ENCODE results near the gene WNT5A. TPM values are rescaled to one million over a fixed set of nuclear protein-coding genes. Genes with fewer than 3 reads are reported as not detected.

WNT5A gene
- total RNA-seq, 1 donor, result 145 TPM

DNA sequence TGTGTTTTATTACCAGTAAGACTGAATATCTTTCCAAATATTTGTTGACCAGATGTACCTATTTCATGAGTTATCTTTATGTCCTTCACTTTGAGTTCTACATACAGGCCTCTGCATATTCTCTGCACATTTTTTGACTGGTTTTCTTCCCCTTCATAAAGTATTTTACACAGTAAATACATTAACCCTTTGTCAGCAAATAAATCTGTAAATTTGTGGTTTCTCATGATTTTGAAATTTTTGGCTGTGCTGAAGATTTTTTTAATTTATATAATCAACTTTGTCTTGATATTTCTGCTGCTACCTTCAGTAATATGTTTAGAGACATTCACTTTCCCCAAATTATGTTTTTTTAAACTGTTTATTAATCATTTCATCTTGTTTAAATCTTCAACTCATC is 50.5 kb downstream of the WNT5A start:
- Histone ChIP-seq H3K4me3 (ENCODE audit: insufficient read depth, low read length) (no peak overlapping the region), H3K4me1 (ENCODE audit: insufficient read depth, low read length) (no peaks in the 10 kb centered on the region), H2AFZ (ENCODE audit: low read length) (no peak overlapping the region), H3K9me3 (ENCODE audit: low read depth, low read length) (no peaks in the 10 kb centered on the region), H3K27me3 (ENCODE audit: insufficient read depth, low read length) (no peaks in the 10 kb centered on the region), H4K20me1 (ENCODE audit: insufficient read depth, low read length) (no peaks in the 10 kb centered on the region), H3K27ac (ENCODE audit: low read depth, low read length) (no peak overlapping the region), H3K36me3 (ENCODE audit: insufficient read depth, low read length) (no peaks in the 10 kb centered on the region), H3K79me2 (ENCODE audit: insufficient read depth, low read length) (no peaks in the 10 kb centered on the region), H3K4me2 (ENCODE audit: insufficient read depth, low read length) (no peak overlapping the region)
- no peak for DNase-seq (ENCODE audit: insufficient read length, low spot score, missing footprints)
- TF ChIP-seq, protein P1, sequence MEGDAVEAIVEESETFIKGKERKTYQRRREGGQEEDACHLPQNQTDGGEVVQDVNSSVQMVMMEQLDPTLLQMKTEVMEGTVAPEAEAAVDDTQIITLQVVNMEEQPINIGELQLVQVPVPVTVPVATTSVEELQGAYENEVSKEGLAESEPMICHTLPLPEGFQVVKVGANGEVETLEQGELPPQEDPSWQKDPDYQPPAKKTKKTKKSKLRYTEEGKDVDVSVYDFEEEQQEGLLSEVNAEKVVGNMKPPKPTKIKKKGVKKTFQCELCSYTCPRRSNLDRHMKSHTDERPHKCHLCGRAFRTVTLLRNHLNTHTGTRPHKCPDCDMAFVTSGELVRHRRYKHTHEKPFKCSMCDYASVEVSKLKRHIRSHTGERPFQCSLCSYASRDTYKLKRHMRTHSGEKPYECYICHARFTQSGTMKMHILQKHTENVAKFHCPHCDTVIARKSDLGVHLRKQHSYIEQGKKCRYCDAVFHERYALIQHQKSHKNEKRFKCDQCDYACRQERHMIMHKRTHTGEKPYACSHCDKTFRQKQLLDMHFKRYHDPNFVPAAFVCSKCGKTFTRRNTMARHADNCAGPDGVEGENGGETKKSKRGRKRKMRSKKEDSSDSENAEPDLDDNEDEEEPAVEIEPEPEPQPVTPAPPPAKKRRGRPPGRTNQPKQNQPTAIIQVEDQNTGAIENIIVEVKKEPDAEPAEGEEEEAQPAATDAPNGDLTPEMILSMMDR (IDR thresholded peaks at IDR 0.05; ENCODE audit: extremely low read depth, low read depth, low read length), result no peak

DNA sequence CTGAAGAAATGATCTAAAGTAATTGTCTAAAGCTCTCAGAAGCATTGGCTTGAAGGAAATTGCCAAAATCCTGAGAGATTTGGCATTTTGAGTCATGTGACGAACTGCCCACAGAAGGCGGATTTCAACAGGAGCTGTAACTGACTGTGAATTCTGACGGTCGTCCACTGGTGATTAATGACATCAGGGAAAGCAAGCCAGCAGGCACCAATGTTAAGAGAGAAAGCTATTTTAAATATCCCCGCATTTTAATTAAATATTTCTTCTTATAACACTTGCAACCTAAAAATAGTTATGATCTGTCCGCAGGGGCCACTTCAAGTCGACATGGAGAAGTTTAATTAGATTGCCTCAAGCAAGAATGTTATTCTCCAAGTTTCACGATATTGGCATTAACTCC is 51.6 kb downstream of the WNT5A start:
- Histone ChIP-seq H3K4me3 (ENCODE audit: insufficient read depth, low read length) (no peak overlapping the region), H3K27ac (ENCODE audit: low read depth, low read length) (no peak overlapping the region), H3K4me1 (ENCODE audit: insufficient read depth, low read length) (no peaks in the 10 kb centered on the region), H3K27me3 (ENCODE audit: insufficient read depth, low read length) (no peaks in the 10 kb centered on the region), H2AFZ (ENCODE audit: low read length) (no peak overlapping the region), H3K9me3 (ENCODE audit: low read depth, low read length) (no peaks in the 10 kb centered on the region), H4K20me1 (ENCODE audit: insufficient read depth, low read length) (no peaks in the 10 kb centered on the region), H3K36me3 (ENCODE audit: insufficient read depth, low read length) (no peaks in the 10 kb centered on the region), H3K4me2 (ENCODE audit: insufficient read depth, low read length) (no peak overlapping the region), H3K79me2 (ENCODE audit: insufficient read depth, low read length) (no peaks in the 10 kb centered on the region)
- DNase-seq (ENCODE audit: insufficient read length, low spot score, missing footprints), result no peak
- TF ChIP-seq, protein P1 (IDR thresholded peaks at IDR 0.05; ENCODE audit: extremely low read depth, low read depth, low read length), result no peak

DNA sequence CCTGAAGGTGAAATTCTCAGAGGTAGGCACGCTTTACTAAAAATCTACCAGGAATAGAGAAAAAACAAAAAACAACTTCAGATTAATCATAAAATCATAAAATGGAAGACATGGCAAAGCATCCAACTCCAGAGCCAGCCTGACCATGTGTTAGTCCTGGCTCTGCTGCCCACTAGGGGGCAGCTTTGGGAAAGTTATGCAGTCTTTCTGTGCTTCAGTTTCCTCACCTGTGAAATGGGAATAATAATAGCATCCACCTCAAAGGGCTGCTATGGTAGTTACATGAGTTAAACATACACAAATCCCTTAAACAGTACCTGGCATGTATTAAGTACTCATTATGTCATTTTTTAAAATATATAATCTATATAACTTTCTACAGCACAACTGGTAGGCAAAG is 52.3 kb downstream of the WNT5A start:
- H3K79me2 ChIP-seq (ENCODE audit: insufficient read depth, low read length), result no peaks in the 10 kb centered on the region
- no peaks in the 10 kb centered on the region for H4K20me1 ChIP-seq (ENCODE audit: insufficient read depth, low read length)
- H2AFZ ChIP-seq (ENCODE audit: low read length), result peak overlapping the region; percentile 8
- TF ChIP-seq, protein P1 (IDR thresholded peaks at IDR 0.05; ENCODE audit: extremely low read depth, low read depth, low read length), result peak; percentile 47
- H3K4me2 ChIP-seq (ENCODE audit: insufficient read depth, low read length), result no peak overlapping the region
- no peaks in the 10 kb centered on the region for H3K9me3 ChIP-seq (ENCODE audit: low read depth, low read length)
- H3K27me3 ChIP-seq (ENCODE audit: insufficient read depth, low read length), result no peaks in the 10 kb centered on the region
- H3K4me3 ChIP-seq (ENCODE audit: insufficient read depth, low read length), result no peak overlapping the region
- no peaks in the 10 kb centered on the region for H3K4me1 ChIP-seq (ENCODE audit: insufficient read depth, low read length)
- no peaks in the 10 kb centered on the region for H3K36me3 ChIP-seq (ENCODE audit: insufficient read depth, low read length)
- H3K27ac ChIP-seq (ENCODE audit: low read depth, low read length), result no peak overlapping the region
- no peak for DNase-seq (ENCODE audit: insufficient read length, low spot score, missing footprints)

DNA sequence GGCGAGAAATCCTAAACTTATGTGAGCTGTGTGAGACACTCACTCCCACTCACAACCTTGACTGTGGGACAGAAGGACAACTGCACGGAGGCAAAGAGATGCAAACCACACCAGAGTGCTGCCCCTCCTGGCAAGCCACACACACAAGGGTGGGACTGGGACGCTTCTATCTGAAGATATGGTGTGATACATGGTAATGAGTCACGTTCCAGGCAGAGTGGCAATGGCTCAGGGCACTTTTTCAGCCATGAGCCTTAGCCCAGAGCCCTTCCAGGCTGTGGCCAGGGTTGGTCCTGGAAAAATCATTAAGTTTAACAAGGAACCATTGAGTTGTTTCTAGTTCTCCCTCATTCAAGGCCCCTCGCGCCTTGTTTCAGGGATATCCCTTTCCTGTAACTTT is 56.1 kb downstream of the WNT5A start:
- peak overlapping the region; percentile 49 for H2AFZ ChIP-seq (ENCODE audit: low read length)
- DNase-seq (ENCODE audit: insufficient read length, low spot score, missing footprints), result peak; percentile 74
- H3K27ac ChIP-seq (ENCODE audit: low read depth, low read length), result no peak overlapping the region
- TF ChIP-seq, protein P1 (IDR thresholded peaks at IDR 0.05; ENCODE audit: extremely low read depth, low read depth, low read length), result no peak
- H3K9me3 ChIP-seq (ENCODE audit: low read depth, low read length), result no peaks in the 10 kb centered on the region
- no peak overlapping the region for H3K4me3 ChIP-seq (ENCODE audit: insufficient read depth, low read length)
- no peaks in the 10 kb centered on the region for H3K79me2 ChIP-seq (ENCODE audit: insufficient read depth, low read length)
- H3K4me2 ChIP-seq (ENCODE audit: insufficient read depth, low read length), result no peak overlapping the region
- H3K4me1 ChIP-seq (ENCODE audit: insufficient read depth, low read length), result no peaks in the 10 kb centered on the region
- no peaks in the 10 kb centered on the region for H3K27me3 ChIP-seq (ENCODE audit: insufficient read depth, low read length)
- H3K36me3 ChIP-seq (ENCODE audit: insufficient read depth, low read length), result no peaks in the 10 kb centered on the region
- no peaks in the 10 kb centered on the region for H4K20me1 ChIP-seq (ENCODE audit: insufficient read depth, low read length)

Data from osteoblast (primary cell).